RKO (cell line): ENCODE measurements around the gene NCOA7.
A peak's percentile ranks its signal among the peaks of the same experiment; 100 is the strongest.
"Not testable (repeated sequence)": the region's sequence is repeated elsewhere in the genome, so short reads cannot be mapped to it uniquely, and the experiment has no call there.

Experiments
- DNase-seq: peaks from one replicate; pipeline ENCODE4 v3.0.0-alpha.2; 2016; ENCODE audit warnings: low spot score

NCOA7 gene

DNA sequence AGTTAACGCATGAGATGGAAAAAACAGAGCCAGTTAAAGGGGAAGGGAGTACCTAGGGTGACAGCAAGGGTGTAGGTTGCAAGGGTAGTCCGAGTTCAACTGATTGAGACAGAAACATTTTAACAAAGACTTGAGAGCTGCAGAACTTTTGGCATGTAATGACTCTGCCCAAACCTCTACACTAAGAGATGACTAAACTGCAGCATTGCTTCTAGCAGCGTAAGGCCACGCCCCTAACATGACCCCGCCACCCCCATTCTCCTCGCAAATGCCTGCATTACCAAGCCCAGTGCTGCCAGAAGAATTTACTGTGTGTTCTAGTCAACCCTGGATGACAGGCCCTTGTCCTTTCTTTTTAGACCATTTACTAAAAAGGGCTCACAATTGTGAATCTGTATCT, 159.5 kb downstream of the NCOA7 start:
- peak; percentile 62 for DNase-seq

DNA sequence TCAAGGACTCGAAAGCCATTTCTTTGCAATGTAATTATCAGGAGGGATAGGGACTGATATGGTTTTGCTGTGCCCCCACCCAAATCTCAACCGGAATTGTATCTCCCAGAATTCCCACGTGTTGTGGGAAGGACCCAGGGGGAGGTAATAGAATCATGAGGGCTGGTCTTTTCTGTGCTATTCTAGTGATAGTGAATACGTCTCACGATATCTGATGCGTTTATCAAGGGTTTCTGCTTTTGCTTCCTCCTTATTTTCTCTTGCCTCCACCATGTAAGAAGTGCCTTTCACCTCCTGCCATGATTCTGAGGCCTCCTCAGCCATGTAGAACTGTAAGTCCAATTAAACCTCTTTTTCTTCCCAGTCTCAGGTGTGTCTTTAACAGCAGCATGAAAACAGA, 160.0 kb downstream of the NCOA7 start:
- not testable (repeated sequence) for DNase-seq

DNA sequence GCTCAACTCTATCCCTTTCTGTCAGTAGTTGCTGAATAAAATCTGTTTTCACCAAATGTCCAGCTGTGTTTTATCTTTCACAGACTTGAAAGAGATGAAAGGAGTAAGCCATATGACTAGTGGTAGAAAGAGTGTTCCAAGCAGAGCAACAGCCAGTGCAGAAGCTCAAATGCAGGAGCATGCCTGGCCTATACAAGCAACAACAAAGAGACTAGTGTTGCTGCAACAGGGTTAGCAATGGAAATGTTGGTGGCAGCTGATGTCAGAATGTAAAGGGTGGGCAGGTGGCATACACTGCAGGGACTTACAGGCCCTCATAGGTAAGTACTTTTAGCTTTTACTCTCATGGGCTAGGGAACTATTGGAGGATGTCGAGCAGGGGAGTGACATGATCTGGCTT, 160.6 kb downstream of the NCOA7 start:
- DNase-seq = no peak

DNA sequence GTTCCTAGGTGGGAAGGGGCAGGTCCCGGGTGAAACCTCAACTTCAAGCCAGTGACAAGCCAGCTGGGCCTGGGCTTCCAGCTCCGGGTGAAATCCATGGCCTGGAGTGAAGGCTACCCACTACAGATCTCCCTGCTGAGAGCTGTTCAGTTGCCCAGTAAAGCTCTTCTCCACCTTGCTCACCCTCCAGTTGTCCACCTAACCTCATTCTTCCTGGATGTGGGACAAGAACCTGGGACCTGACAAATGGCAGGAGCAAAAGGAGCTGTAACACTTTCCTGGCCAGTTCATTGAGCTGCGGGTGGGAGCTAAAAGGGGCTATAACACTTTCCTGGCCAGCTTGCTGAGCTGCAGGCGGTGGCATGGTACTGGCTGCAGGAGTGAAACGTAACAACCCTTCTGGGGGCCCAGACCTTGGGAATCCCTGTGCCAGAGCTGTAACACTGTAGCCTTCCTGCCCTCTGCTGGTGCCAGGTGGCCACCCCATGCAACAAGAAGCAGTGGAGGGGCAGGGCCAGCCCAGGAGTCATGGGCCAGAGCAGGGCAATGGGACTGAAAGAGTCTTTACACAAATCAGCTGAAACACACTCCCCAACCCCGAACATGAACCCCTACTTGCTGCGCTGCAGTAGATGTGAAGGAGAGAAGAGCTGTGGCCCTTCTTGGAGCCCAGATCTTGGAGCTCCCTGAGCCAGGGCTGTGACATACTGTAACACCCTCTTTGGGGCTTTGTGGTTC, 162.2 kb downstream of the NCOA7 start:
- no peak for DNase-seq

DNA sequence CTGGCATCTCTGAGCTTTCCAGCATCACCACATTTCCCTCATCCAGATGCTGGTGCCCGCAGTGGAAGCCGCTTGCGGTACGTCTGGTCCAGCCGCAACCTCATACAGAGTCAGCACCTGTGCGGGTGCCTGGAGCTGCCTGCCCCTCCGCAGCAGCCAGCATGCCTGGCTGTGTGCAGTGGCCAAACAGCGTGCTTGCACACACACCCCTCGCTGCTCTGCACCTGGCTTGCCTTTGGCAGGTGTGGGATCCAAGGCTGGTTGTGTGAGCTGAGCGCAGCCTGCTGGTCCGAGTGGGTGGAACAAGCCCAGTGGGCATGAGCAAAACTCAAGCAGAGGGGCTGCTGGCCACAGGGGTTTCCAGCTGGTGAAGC, 162.7 kb downstream of the NCOA7 start:
- no peak for DNase-seq

DNA sequence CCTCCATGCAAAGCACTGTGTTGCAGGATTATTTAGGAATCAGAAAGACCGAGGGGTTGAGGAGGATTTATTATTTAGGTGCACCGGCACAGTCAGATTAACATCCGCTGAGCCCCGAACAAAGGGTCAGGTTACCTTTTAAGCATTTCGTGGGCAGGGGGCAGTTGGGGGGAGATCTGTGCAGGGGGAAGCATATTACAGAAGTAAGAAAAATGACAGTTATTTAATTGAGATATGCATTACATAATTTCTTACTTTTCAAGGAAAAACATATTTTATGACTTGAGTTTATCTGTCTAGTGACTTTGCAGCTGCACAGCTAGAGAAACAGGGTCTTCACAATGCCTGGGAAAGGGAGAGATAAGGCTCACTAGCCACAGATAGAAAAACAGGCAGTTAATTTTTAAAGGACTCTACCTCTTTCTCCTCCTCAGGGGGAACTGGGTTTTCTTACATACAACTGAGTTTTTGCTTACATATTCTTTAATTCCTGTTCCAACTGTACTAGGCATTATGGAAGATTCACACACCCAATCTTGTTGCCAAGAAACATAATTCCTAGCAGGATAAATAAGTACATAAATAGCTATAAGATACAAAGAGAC, 164.1 kb downstream of the NCOA7 start:
- no peak for DNase-seq

DNA sequence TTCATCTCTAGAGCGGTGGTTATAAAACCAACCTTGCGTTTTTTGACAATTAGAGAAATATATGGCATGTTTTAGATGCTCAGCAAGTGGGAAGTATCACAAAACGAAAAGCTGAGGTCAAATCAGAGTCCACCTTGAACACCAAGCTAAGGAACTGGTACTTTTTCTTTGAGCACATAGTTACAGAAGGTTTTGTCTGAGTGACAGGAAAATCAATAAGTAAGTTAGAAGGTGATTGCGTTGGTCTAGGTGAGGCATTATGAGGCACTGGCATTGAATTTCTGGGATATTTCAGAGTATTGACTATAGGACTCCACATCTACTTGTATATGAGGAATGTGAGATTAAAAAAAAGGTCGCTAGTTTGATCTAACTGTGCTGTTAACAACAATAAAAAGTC, 165.2 kb downstream of the NCOA7 start:
- no peak for DNase-seq

DNA sequence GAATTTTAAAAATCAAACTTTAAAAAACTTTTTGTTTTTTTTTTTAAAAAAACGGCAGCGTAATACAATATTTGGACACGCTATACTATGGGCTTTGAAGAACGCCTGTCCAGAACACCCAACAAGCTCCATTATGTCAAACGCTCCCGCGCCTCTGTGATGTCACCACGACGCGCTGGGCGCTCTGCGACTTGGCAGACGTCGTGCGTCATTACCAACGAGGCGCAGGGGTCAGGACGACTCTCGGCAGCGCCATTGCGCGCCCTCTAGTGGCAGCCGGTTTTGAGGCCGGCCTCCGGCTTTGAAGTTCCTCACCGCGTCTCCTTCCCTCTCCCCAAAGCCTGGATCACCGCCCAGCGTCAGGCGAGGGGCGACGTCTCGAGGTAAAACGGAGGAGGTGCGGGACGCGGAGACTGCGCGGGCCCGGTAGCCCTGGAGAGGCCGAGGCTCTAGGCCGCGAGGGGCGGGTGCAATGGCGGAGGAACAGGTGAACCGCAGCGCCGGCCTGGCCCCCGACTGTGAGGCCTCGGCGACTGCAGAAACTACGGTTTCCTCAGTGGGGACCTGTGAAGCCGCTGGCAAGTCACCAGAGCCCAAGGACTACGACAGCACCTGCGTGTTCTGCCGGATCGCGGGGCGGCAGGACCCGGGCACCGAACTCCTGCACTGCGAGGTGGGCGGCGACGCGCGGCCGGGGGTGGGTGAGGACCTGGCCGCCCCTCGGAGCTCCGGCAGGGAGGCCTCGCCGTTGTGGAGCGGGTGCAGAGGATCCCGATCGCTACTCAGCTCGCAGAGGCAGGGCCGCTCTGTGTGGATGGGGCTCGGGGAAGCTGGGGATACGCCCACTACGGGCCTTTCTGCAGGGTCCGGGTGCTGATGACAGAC, 166.0 kb downstream of the NCOA7 start, which contains the start of gene HINT3:
HINT3 (plus strand) TSS at position 265 of the 885 bp plus-strand sequence; CDS start at position 473, 208 bp downstream.
- DNase-seq = peak; percentile 98

DNA sequence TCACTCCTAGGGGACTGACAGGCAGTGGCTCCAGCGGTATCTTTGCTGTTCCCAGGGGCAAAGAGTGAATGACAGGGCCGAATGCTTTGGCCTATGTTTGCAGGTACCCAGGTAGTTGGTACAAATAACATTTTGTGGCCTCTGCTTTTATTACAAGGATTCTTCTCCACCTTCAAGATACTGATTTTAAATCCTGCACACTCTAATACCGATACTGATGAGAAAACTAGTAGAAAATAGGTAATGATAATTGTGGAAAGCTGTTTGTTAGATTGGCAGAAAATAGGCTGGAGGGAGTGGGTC, 166.6 kb downstream of the NCOA7 start:
- DNase-seq = no peak

DNA sequence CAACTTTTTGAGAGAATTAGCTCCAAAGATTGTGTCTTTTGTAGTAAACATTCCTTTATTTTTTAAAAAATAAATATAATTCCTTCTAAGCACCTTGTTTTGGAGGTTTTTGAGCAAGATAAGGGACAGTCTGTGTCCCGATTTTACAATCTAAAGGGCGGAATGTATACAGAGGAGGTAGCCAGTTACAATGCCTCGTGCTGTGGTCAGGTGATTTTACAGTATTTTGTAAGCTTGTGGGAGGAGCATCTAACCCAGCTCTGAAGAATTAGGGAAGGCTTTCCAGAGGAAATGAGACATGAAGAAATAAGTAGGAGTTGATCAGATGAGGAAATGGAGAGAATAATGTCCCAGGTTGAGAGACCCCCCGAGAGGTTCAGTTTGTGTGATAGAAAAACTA, 167.1 kb downstream of the NCOA7 start:
- DNase-seq = peak; percentile 67

DNA sequence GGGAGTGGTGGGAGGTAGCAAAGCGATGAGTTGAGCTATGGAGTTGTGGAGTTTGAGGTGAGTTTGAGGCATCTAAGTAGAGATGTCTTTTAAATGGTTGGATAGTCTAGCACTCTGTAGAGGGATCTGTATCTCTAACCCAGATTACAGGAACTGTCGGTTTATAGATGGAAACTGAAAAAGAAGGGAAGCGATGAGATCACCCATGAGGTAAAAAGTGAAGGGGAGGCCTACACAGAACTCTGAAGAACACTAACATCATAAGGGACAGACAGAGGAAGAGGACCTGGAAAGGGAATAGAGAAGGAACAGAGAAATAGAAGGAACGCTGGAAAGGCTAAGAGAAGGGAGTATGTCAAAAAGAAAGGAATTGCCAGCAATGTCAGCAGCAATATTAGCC, 168.3 kb downstream of the NCOA7 start:
- DNase-seq = no peak

DNA sequence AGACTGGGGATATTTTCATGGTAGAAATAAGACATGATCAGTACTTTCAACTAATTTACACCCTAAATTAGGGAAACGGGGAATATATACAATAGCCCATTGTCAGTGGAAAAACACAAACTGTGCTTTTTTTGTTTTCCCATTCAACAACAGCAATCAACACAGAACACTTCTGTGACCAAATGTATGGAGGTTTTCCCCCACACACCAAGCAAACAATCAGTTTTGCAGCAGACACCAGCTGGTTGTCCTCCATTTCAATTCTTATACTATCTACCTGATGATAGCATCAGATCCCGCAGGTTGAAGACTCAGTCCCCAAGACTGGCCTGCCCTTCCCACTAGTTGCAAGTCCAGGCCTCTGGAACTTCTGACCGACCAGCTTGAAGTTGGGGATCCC, 170.4 kb downstream of the NCOA7 start:
- DNase-seq = no peak

DNA sequence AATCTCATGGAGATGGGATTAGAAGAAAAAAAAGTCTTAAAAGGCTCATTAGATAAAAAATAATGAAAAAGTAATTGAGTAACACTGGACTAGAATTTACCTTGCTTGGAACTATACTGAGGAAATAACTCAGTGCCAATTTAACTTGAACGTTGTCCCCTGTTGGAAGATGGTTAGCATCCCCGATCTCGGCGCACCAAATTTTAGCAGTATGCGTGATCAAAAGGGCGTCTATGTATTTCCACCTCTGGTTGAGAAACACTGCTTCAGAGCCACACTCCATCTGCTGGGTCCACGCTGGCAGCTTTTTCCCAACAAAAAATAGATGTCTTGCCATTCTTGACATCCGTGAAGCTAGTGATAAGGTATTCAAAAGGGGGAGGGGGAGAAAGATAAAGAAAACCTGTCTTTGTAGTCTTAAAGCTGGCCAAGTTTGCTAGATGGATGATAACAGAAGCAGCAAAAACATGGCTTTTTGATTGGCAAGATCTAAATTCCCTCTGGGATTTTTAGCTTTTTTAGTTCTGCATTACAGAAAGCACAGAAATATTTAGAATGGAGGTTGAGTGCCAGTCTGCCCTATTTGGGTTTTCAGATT, 172.2 kb downstream of the NCOA7 start:
- DNase-seq = no peak

DNA sequence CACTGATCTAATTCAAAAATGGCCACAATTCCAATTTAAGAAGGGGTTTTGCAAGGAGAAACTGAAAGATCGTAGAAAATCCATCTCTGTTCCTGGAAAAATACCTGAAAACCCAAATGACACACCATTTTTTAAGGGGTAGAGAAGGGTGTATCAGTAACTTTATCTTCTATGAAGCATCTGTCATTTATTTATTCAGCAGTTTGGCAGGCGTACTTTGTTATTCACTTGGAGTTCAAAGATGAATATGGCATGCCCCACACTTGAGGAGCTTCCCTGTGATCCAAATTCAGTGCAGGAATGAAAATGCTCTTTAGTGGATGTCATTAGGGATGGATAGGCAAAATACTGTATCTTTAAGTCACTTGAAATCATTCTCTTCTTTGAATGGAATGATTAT, 173.1 kb downstream of the NCOA7 start:
- DNase-seq = no peak

DNA sequence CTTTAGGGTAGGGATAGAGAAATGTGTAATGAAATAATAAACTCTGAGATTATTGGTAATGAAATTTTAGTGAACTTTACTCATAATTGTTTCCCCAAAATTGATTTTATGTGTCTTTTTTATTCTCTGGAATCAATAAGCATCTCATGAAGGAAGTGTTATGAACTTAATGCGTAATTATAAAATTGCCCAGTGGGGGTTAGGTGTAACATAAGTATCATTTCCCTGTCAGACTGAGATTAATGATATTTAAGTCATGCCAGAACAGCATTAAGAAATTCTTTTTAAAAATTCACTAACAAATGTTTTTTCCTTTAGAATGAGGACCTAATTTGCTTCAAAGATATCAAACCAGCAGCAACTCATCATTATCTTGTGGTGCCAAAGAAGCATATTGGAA, 175.8 kb downstream of the NCOA7 start:
- no peak for DNase-seq

DNA sequence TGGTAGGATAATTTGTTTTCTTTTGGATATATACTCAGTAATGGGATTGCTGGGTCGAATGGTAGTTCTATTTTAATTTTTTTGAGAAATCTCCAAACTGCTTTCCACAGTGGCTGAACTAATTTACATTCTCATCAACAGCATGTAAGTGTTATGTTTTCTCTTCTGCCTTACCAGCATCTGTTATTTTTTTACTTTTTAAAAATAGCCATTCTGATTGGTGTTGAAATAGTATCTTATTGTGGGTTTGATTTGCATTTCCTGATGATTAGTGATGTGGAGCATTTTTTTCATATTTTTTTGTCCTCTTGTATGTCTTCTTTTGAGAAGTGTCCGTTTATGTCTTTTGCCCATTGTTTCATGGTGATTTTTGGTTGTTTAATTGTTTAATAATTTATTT, 177.7 kb downstream of the NCOA7 start:
- DNase-seq = no peak

DNA sequence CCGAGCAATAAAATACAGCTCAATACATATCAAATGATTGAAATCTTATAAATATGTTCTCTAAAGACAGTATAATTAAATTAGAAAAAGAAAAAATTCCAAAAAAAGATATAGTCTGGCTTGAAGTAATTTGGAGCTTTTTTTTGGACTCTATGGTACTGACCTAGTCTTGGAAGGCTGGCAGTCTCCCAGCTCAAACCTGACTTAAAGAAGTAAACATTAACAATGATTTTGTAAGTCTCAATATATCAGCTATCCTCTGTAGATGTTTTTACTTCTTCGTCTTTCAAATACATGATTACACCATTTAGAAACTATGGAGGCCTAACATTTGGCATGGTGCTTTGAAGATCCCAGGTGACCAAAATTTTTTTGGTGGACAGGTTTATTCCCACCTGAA, 180.0 kb downstream of the NCOA7 start:
- no peak for DNase-seq

DNA sequence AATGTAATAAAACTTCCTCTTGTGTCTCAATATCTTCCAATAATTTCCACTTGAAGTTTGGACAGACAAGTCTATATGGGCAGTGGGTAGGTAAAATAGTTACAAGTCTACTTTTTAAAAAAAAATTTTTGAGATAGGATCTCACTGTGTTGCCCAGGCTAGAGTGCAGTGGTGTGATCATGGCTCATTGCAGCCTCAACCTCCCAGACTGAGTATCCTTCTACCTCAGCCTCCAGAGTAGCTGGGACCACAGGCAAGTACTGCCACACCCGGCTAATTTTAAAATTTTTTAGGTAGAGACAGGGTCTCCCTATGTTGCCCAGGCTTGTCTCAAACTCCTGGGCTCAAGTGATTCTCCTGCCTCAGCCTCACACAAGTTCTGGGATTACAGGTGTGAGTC, 181.7 kb downstream of the NCOA7 start:
- not testable (repeated sequence) for DNase-seq

DNA sequence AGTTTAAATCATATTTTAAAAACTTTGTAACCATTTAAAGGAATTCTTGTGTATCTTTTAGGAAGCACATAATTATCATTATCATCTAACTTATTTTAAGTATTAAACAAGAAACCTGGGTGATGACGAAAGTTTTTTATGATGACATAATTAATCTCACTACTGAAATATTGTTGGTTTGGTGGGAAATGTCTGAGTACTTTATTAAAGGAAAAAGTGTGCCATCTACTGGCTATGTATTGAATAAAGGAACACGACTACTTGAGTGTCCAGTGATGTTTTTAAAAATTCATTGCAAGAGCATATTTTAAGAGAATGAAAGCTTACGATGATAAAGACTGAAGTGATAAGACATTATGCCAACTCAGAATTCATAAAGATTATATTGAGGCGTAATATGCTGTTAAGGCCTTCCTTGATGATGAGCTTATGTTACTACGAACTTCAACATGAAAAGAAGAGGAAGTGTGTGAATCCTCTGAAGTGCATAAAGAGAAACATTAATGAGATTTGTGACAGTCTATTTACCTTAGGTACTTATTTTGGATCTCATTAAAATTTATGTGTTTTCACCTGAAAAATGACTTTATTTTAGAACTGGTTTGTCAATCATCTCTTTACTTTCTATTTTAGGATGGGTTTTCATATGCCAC, 183.6 kb downstream of the NCOA7 start:
- peak; percentile 85 for DNase-seq

DNA sequence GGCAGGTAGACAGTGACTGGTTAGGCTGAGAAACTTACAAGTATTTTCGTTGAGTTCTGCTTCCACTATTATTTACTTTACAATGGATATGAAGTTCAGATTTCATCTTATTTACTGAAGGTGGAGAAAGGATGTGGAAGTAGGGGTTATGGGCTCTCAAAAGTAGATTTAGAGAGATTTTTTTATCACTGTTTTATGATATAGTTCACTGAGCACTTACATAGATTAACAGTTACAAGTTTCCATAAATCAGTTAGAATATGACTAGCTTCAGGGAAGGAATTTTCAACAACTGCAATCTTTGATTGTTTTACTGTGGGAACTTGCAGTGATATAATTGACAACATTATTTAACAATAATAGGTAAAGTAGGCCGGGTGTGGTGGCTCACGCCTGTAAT, 188.3 kb downstream of the NCOA7 start:
- no peak for DNase-seq
